GM19395 (cell line): Measurements from ENCODE around the gene PERM1.

Experiments
- ATAC-seq: cut with Tn5 transposase; IDR thresholded peaks from one replicate; pipeline ENCODE4 v1.9.1; 2021; ENCODE audit warnings: mild to moderate bottlenecking, moderate library complexity; ENCODE audit not compliant: unreplicated experiment

Gene PERM1

DNA sequence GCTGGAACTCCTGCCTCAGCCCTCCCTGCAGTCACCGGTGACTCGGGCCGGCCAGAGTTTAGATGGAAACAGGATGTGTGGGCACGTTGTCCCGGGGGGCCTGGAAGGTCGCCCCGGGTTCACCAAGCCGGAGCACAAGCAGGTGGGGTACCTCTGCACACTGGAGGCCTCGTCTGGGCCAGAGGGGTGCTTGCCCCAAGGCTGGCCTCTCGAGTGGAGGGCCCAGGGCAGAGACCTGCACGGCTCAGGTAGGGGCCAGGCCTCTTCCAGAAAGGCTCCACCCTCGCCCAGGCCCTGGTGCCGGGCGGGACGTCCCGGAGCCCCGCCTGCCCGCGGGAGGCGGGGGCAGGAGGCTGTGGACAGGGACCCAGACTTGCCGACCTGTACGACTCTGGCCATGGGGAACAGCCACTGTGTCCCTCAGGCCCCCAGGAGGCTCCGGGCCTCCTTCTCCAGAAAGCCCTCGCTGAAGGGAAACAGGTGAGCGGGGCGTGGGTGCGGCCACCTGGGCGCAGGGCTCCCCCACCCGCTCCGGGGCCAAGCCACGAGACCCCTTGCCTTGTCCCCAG, 15.7 kb downstream of the PERM1 start, which contains the start of gene PLEKHN1:
Gene PLEKHN1 (plus strand): TSS at position 348 of the 569 bp plus-strand sequence. CDS start 50 bp downstream, at position 398.
- peak; percentile 25 for ATAC-seq

- ATAC-seq, result no peak
Observed at GRCh38 chr1:965526-966134, 16.3 kb downstream of the PERM1 start.

DNA sequence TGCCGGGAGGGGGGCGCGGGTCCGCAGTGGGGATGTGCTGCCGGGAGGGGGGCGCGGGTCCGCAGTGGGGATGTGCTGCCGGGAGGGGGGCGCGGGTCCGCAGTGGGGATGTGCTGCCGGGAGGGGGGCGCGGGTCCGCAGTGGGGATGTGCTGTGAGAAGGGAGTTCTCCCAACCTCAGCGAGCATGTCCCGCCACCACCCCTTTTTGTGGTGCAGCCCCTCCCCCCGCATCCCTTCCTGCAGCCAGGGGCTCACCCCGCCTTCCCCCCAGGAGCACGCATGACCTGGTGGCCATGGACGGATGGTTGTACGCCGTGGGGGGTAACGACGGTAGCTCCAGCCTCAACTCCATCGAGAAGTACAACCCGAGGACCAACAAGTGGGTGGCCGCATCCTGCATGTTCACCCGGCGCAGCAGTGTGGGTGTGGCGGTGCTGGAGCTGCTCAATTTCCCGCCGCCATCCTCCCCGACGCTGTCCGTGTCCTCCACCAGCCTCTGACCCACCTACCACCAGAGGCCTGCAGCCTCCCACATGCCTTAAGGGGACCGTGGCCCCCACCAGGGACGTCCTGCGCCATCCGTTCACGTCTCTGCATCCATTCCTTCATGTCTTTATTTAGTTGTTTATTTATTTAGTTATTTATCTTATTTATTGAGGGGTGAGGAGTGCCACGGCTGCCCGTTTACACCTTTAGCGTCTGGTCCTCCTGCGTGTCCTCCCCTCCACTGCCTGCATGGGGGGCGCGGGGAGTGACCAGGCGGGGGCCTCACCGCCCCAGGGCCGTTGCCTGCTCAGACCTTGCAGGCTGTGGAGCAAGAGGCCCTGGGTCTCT, 17.0 kb downstream of the PERM1 start:
- no peak for ATAC-seq

DNA sequence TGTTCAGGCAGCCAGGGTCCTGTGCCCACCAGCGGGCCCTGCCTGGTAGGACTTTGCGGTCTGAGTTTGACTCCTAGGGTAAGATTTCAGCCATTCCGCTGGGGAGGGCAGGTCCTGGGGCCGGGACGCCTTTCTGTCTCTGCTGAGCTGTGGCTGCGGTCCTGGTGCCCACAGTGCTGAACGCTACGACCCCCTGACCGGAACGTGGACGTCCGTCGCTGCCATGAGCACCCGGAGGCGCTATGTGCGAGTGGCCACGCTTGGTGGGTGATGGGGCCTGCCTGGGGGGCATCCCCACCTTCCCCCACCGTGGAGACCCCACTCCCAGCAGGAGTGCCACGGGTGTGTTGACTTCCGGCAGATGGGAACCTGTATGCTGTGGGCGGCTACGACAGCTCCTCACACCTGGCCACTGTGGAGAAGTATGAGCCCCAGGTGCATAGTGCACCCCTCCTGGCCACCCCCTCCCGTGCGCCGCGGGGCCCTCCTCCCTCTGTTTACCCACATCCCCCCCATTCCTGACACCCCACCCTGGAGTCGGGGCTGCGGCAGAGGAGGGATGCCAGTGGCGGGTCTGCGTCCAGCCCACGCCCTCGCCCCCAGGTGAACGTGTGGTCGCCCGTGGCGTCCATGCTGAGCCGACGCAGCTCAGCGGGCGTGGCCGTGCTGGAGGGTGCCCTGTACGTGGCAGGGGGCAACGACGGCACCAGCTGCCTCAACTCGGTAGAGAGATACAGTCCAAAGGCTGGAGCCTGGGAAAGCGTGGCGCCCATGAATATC, 18.0 kb downstream of the PERM1 start:
- no peak for ATAC-seq

GRCh38 chr1:963301-963651, 18.6 kb downstream of the PERM1 start:
- no peak for ATAC-seq

- ATAC-seq, result no peak
Observed at GRCh38 chr1:962381-963300, 19.3 kb downstream of the PERM1 start.

DNA sequence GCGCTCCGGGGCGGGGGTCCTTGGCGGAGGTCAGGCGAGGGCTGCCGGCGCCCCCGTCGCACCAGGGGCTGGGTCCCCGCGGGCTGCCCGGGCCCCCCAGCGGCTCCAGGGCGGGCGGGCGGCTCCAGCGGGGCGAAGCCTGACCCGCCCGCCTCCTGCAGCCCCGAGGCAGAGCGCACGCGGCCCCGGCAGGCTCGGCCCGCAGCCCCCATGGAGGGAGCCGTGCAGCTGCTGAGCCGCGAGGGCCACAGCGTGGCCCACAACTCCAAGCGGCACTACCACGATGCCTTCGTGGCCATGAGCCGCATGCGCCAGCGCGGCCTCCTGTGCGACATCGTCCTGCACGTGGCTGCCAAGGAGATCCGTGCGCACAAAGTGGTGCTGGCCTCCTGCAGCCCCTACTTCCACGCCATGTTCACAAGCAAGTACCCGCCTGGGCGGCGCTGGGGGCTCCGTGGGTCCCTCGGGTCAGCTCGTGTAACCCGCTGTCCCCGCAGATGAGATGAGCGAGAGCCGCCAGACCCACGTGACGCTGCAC, 20.7 kb downstream of the PERM1 start:
- no peak for ATAC-seq

- ATAC-seq, result peak; percentile 53
Observed at GRCh38 chr1:960363-961131, 21.3 kb downstream of the PERM1 start, which contains the start of gene KLHL17. Gene KLHL17, plus strand, starts transcription at chr1:960584. Its CDS starts 110 bp downstream, at chr1:960694.

GRCh38 chr1:959731-960362, 22.0 kb downstream of the PERM1 start:
- ATAC-seq, result no peak

- peak; percentile 66 for ATAC-seq
Observed at GRCh38 chr1:958823-959730, 22.8 kb downstream of the PERM1 start, which contains the start of gene NOC2L. Gene NOC2L, minus strand, starts transcription at chr1:959256. Its CDS starts 16 bp downstream, at chr1:959240.

DNA sequence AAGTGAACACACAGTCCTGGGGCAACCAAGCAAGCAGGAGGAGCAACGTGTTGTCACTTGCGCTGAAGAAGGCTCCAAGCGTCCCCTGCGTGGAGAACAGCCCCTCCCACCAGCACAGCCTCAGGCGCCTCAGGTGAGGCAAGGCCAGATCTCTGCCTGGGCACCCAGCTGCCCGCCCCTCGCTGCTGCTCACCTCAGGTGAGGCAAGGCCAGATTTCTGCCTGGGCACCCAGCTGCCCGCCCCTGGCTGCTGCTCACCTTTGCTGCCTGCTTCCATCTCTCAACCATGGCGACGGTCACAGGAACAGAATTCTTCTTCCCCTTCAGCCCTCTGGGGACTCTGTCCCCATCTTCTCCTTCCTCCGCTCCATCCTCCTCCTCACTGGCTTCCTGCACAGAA, 25.3 kb downstream of the PERM1 start:
- no peak for ATAC-seq

GRCh38 chr1:955474-955873, 26.4 kb downstream of the PERM1 start:
- no peak for ATAC-seq

DNA sequence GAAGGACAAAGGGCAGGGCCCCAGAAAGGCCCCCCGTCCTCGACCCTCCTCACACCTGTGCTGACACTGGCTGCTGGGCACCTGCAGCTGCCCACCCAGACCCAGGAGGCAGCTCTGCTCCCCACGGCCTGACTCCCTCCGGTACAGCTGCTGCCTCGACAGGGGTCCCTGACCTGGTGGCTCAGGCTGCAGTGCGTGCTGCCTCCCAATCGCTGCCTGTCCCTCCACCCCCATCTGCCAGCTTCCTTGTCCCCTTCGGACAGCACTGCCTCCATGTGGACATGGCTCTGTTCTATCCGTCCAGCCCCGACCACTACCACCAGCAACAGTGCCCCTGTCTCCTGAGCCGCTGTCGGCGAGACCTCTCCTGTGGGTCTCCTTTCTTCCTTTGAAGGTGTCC, 27.0 kb downstream of the PERM1 start:
- ATAC-seq, result no peak

- ATAC-seq, result no peak
Observed at GRCh38 chr1:953524-954320, 28.2 kb downstream of the PERM1 start.

GRCh38 chr1:952603-953002, 29.3 kb downstream of the PERM1 start:
- ATAC-seq, result no peak

GRCh38 chr1:952201-952600, 29.7 kb downstream of the PERM1 start:
- ATAC-seq, result no peak

- ATAC-seq, result no peak
Observed at GRCh38 chr1:951364-951763, 30.5 kb downstream of the PERM1 start.
